HepG2 (cell line): ENCODE results near the gene ASF1B. TPM values are rescaled to one million over a fixed set of nuclear protein-coding genes. Genes with fewer than 3 reads are reported as not detected.
"Not testable (repeated sequence)": the region's sequence is repeated elsewhere in the genome, so short reads cannot be mapped to it uniquely, and the experiment has no call there.

Source experiments
- ATAC-seq: fragments of 200-7000 bp; cut with Tn5 transposase; 3 replicates; pipeline ENCODE4 v1.9.1; 2020; ENCODE audit warnings: mild to moderate bottlenecking, moderate library complexity
- BruUV-seq: library from RNA; stranded (reverse); fragments of 400-500 nt; replicated peaks from 2 replicates; lab custom pipeline; 2021; lab: Mats Ljungman, UMichigan
- CTCF ChIA-PET: fragments of 300-600 bp; formaldehyde crosslinking; extraction: SDS; loops from one replicate; lab custom pipeline; 2021; ENCODE audit warnings: low total read pairs, inconsistent platforms, low intra/inter-chr PET ratio; lab: Yijun Ruan, JAX
- POLR2A ChIA-PET: fragments of 350-600 bp; sonication (Branson Sonifier 250); formaldehyde crosslinking; loops from one replicate; lab custom pipeline; 2020; ENCODE audit warnings: antibody characterized with exemption, inconsistent platforms; lab: Yijun Ruan, JAX
- DNase-seq: peaks from one replicate; pipeline ENCODE4 v3.0.0-alpha.2; 2015; ENCODE audit warnings: low spot score
- FAIRE-seq: peaks from 3 replicates; lab custom pipeline; 2011; peaks lifted over from hg19 to GRCh38; lab: Jason Lieb, UNC
- H2AFZ ChIP-seq: one replicate; pipeline ENCODE4 v1.6.1; 2011; ENCODE audit warnings: low read length, inconsistent platforms
- H3K27ac ChIP-seq: fragments of 300-600 bp; 3 replicates; pipeline ENCODE4 v1.8.0; 2011; ENCODE audit warnings: mixed run types, mild to moderate bottlenecking, mixed read lengths, low read length, inconsistent platforms; ENCODE audit not compliant: insufficient read depth; ENCODE audit errors: extremely low read length
- H3K27me3 ChIP-seq, 2 experiments: fragments of 200-600 bp in 1 of 2; 2 replicates in 1 of 2; 3 replicates in 1 of 2; pipeline versions ENCODE4 v1.6.0 to v1.8.0; 2011; ENCODE audit warnings: low read length in 2 of 2, mild to moderate bottlenecking in 2 of 2, moderate library complexity in 2 of 2, inconsistent platforms in 1 of 2; ENCODE audit not compliant: insufficient read depth in 2 of 2, control insufficient read depth in 1 of 2
- H3K36me3 ChIP-seq, 2 experiments: fragments of 200-600 bp in 1 of 2; replicated peaks in 1 of 2; 2 replicates in 1 of 2; 3 replicates in 1 of 2; pipeline versions ENCODE4 v1.5.1 to v1.8.0; 2011; ENCODE audit warnings: low read length in 2 of 2, inconsistent platforms in 1 of 2; ENCODE audit not compliant: insufficient read depth in 2 of 2, control insufficient read depth in 1 of 2
- H3K4me1 ChIP-seq: 2 replicates; pipeline ENCODE4 v1.5.1; 2012; ENCODE audit warnings: low read length, inconsistent platforms; ENCODE audit not compliant: insufficient read depth
- H3K4me2 ChIP-seq: 2 replicates; pipeline ENCODE4 v1.6.0; 2011; ENCODE audit warnings: low read depth, low read length, inconsistent platforms
- H3K4me3 ChIP-seq, 3 experiments: fragments of 200-600 bp in 1 of 3; sonication (generic), shearing (Covaris generic) in 1 of 3; replicated peaks in 1 of 3; 2 replicates each; pipeline ENCODE4 v1.5.1; 2011 to 2016; ENCODE audit warnings: low read length in 3 of 3, inconsistent platforms in 2 of 3, low read depth in 2 of 3, mild to moderate bottlenecking in 2 of 3, control low read depth in 1 of 3, mixed read lengths in 1 of 3; ENCODE audit not compliant: insufficient read depth in 1 of 3
- H3K79me2 ChIP-seq: one replicate; pipeline ENCODE4 v1.6.1; 2011; ENCODE audit warnings: low read length, inconsistent platforms; ENCODE audit not compliant: insufficient read depth
- H3K9ac ChIP-seq: 2 replicates; pipeline ENCODE4 v1.6.0; 2011; ENCODE audit warnings: mild to moderate bottlenecking, low read depth, low read length, inconsistent platforms; ENCODE audit not compliant: insufficient read depth
- H3K9me3 ChIP-seq: 2 replicates; pipeline ENCODE4 v1.5.1; 2012; ENCODE audit warnings: mild to moderate bottlenecking, low read length
- H4K20me1 ChIP-seq: 2 replicates; pipeline ENCODE4 v1.6.0; 2011; ENCODE audit warnings: inconsistent platforms, mild to moderate bottlenecking, low read length, moderate library complexity; ENCODE audit not compliant: insufficient read depth
- HNRNPLL ChIP-seq: fragments of 200-400 bp; formaldehyde crosslinking; IDR thresholded peaks from 2 replicates; pipeline ENCODE4 v1.6.1; 2017; ENCODE audit warnings: mild to moderate bottlenecking, low read depth, low read length; ENCODE audit not compliant: poor library complexity, severe bottlenecking
- NFYB ChIP-seq: sonication (generic); formaldehyde crosslinking; IDR thresholded peaks from 2 replicates; pipeline ENCODE4 v1.4.0; 2020; ENCODE audit warnings: missing genetic modification reagents
- RFX1 ChIP-seq: fragments of 450-650 bp; IDR thresholded peaks from 2 replicates; pipeline ENCODE4 v1.6.1; 2017
- ZNF296 ChIP-seq: sonication (generic); formaldehyde crosslinking; conservative IDR thresholded peaks from 2 replicates; pipeline ENCODE4 v1.5.0; 2020; ENCODE audit warnings: mild to moderate bottlenecking, missing genetic modification reagents
- ZNF878 ChIP-seq: sonication (generic); formaldehyde crosslinking; IDR thresholded peaks from 2 replicates; pipeline ENCODE4 v1.8.1; 2023; ENCODE audit warnings: mild to moderate bottlenecking, missing genetic modification reagents, moderate library complexity
- WGBS: methylation state at CpG from one replicate; pipeline ENCODE4 v1.1.6; 2017; ENCODE audit warnings: low lambda C conversion rate; 5-methylcytosine and 5-hydroxymethylcytosine counted together
- in situ Hi-C: cut with HindIII; loops from 2 replicates; pipeline ENCODE4 v1.10.0; 2017; ENCODE audit warnings: low pct_unique_long_range_greater_than_20kb; ENCODE audit not compliant: extremely low pct_ligation_motif_present
- intact Hi-C: fragments of 100-400 bp; cut with micrococcal nuclease; formaldehyde crosslinking; loops from one replicate; pipeline ENCODE4 v1.10.0; 2022; ENCODE audit not compliant: unreplicated experiment
- polyA plus RNA-seq, 8 experiments: library from polyadenylated mRNA; depleted of rRNA in 3 of 8; stranded (reverse) in 7 of 8; unstranded in 1 of 8; fragments of >200 nt; fragmentation: Illumina TruSeq in 4 of 8; extraction: Trizol in 4 of 8; gene quantifications; 2 replicates each; pipeline versions ENCODE4 v1.2.1 to v1.2.3, GENCODE V29; 2011 to 2016; ENCODE audit warnings: low read depth in 4 of 8, missing spikeins in 1 of 8, mixed read lengths in 1 of 8; ENCODE audit not compliant: insufficient read depth in 1 of 8
- total RNA-seq, 5 experiments: library from RNA; depleted of rRNA; stranded (reverse); fragments of >200 nt; fragmentation: Illumina TruSeq; extraction: Trizol; gene quantifications; 2 replicates each; pipeline ENCODE4 v1.2.3, GENCODE V29; 2016; ENCODE audit warnings: low read depth in 1 of 5

The ASF1B gene
- total and polyA plus RNA-seq, 2 of the 13 experiments (the other 11 are each of a cell fraction or from before 2014, with no cell fraction given) = 18.2 to 24.8 TPM

GRCh38 chr19:14146789-14147216 lies 10.4 kb upstream of the ASF1B start (continued):
- no peak for TF ChIP-seq HNRNPLL

- H2AFZ ChIP-seq, H3K36me3 ChIP-seq, CTCF ChIA-PET, DNase-seq, intact Hi-C loops, H3K4me3 ChIP-seq, H3K27ac ChIP-seq, in situ Hi-C loops, H3K9ac ChIP-seq, H3K27me3 ChIP-seq, FAIRE-seq, ATAC-seq, BruUV-seq, H3K4me1 ChIP-seq, H3K79me2 ChIP-seq, H3K9me3 ChIP-seq, H4K20me1 ChIP-seq, H3K4me2 ChIP-seq: not testable (repeated sequence)
- WGBS = 78% methylated on average over 10 of the region's 10 CpGs
- POLR2A ChIA-PET = interaction anchor here (1.0 kb wide), 1 partner anchor 10 kb away, joined by 5 read pairs; the partner anchor contains the start of gene ASF1B
Measured at GRCh38 chr19:14146169-14146568, 9.8 kb upstream of the ASF1B start.

DNA sequence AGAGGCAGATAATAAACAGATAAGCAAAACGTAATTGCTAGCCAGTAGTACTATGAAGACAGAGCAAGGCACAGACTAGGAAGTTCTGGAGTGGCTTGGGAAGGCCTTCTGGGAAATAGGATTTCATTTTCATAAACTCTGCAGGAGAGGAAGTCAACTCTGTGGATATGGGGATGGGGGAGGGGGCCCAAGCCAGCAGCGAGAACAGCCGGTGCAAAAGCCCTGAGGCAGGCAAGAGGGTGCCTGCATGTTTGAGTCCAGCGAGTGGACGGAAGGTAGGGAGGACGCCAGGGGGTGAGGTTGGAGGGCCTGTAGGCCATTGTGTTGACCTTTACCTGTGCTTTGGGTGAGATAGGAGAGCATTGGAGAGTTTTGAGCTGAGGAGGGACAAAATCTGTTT lies 9.0 kb upstream of the ASF1B start:
- H4K20me1 ChIP-seq = no peaks in the 10 kb centered on the region
- no peak overlapping the region for H2AFZ ChIP-seq
- FAIRE-seq (no peak), ATAC-seq (no peak), DNase-seq (no peak)
- intact Hi-C loops (no loop called here), in situ Hi-C loops (no loop called here)
- no peaks in the 10 kb centered on the region for H3K36me3 ChIP-seq
- H3K79me2 ChIP-seq = no peaks in the 10 kb centered on the region
- H3K27me3 ChIP-seq = no peaks in the 10 kb centered on the region; a peak in 1 of 5 replicates
- no TSS peak for BruUV-seq
- POLR2A ChIA-PET = interaction anchor here (1.0 kb wide), 1 partner anchor 9 kb away, joined by 5 read pairs; the partner anchor contains the start of gene ASF1B
- H3K9me3 ChIP-seq = no peaks in the 10 kb centered on the region
- no peak overlapping the region for H3K4me2 ChIP-seq
- CTCF ChIA-PET = no interaction called here
- TF ChIP-seq NFYB (no peak), ZNF296 (CRISPR knock-in tag) (no peak), ZNF878 (CRISPR knock-in tag) (no peak), RFX1 (no peak)
- no peak overlapping the region for H3K4me3 ChIP-seq
- H3K27ac ChIP-seq = no peak overlapping the region
- peaks cover 7% of the 10 kb centered on the region; the same call in 1 of the 2 replicates for H3K4me1 ChIP-seq
- H3K9ac ChIP-seq = no peak overlapping the region
- WGBS = 63% methylated on average over 6 of the region's 6 CpGs
